ENCODE data around the gene SERP2. TPM values are rescaled to one million over a fixed set of nuclear protein-coding genes. Genes with fewer than 3 reads are reported as not detected.

SERP2 gene
- total RNA-seq, 1 donor = 0.31 TPM

GRCh38 chr13:44422755-44423643, 49.4 kb downstream of the SERP2 start:
- no peaks in the 10 kb centered on the region for H3K9me3 ChIP-seq (ENCODE audit: low read depth, low read length)
- no peak overlapping the region for H3K4me3 ChIP-seq (ENCODE audit: low read length)
- H3K27me3 ChIP-seq (ENCODE audit: insufficient read depth, low read length) = no peaks in the 10 kb centered on the region
- H3K4me1 ChIP-seq (ENCODE audit: insufficient read depth, low read length) = no peaks in the 10 kb centered on the region

- Histone ChIP-seq H3K4me3 (ENCODE audit: low read length) (no peak overlapping the region), H3K9me3 (ENCODE audit: low read depth, low read length) (no peaks in the 10 kb centered on the region), H3K4me1 (ENCODE audit: insufficient read depth, low read length) (no peaks in the 10 kb centered on the region), H3K27me3 (ENCODE audit: insufficient read depth, low read length) (no peaks in the 10 kb centered on the region)
Observed at GRCh38 chr13:44423824-44424223, 50.2 kb downstream of the SERP2 start.

DNA sequence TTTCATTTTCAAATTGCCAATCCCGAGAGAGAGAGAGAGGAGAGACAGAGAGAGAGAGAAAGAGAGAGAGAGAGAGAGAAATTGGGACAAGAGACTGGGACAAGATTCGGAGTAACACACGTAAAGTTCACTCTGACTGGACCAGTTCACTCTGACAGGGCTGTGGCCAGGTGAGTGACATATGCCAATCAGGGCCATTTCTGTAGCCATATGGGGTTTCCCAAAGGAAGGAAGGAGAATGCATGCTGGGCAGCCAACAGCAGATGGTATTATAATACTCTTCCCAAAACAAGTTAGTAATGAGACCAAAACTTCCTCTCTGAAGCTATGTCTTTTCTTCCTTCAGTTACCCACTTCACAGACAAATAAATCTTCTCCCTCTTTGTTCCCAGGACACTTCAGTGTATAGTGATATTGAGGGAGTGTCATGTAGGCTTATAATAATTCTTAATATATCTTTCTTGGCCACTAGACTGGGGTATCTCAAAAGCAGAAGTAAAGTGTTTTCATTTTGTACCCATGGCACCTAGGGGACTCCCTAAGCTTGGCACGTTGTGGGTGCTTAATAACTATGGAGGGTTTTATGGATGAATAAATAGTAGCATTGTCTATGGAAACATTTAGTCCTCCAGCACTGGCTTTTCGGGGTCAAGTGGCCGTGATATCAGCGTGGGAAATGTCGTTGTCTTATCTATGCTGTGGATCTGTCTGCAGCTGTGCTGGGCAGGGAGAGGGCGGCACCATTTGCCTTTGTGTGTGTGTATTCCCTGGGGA, 51.6 kb downstream of the SERP2 start:
- H3K9me3 ChIP-seq (ENCODE audit: low read depth, low read length) = no peaks in the 10 kb centered on the region
- no peaks in the 10 kb centered on the region for H3K4me1 ChIP-seq (ENCODE audit: insufficient read depth, low read length)
- no peaks in the 10 kb centered on the region for H3K27me3 ChIP-seq (ENCODE audit: insufficient read depth, low read length)
- no peak overlapping the region for H3K4me3 ChIP-seq (ENCODE audit: low read length)

GRCh38 chr13:44425815-44426078, 52.1 kb downstream of the SERP2 start:
- Histone ChIP-seq H3K4me1 (ENCODE audit: insufficient read depth, low read length) (no peaks in the 10 kb centered on the region), H3K9me3 (ENCODE audit: low read depth, low read length) (no peaks in the 10 kb centered on the region), H3K4me3 (ENCODE audit: low read length) (no peak overlapping the region), H3K27me3 (ENCODE audit: insufficient read depth, low read length) (no peaks in the 10 kb centered on the region)

DNA sequence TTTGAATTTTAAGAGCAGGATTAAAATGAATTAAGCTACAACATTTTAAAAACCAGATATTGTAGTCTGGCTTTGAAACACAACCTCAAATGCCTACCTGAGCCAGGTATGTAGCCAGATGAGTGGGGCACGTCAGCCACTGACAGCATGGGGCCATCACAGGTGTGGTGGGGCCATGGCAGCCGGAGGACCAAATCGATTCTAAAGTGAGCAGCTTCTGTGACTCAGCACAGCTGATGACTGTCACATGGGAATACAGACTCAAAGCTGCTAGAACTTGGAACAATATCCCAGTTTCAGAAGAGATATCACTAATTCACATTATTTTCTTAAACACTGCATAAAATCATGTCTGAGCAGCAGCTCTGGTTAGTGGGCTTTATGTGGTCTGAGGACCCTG, 52.8 kb downstream of the SERP2 start:
- Histone ChIP-seq H3K4me3 (ENCODE audit: low read length) (no peak overlapping the region), H3K4me1 (ENCODE audit: insufficient read depth, low read length) (no peaks in the 10 kb centered on the region), H3K9me3 (ENCODE audit: low read depth, low read length) (no peaks in the 10 kb centered on the region), H3K27me3 (ENCODE audit: insufficient read depth, low read length) (no peaks in the 10 kb centered on the region)

DNA sequence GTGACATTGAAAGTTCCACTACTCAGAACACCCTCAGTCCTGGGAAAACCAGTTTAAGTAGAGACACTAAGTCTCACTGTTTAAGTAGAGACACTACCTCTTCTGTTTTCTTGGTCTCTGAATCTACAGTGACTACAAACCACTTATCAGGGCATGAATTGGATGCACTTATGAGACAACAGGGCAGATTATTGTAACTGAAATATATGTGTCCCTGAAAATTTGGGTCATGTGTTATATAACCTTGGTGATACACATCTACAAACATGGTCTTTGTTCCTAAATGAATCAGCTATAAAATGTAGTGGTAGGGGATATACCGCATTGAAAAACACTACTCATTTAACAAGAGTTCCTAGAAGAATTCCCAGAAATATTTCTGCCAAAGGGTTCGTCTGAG, 55.7 kb downstream of the SERP2 start:
- no peaks in the 10 kb centered on the region for H3K9me3 ChIP-seq (ENCODE audit: low read depth, low read length)
- H3K4me3 ChIP-seq (ENCODE audit: low read length) = no peak overlapping the region
- no peaks in the 10 kb centered on the region for H3K27me3 ChIP-seq (ENCODE audit: insufficient read depth, low read length)
- no peaks in the 10 kb centered on the region for H3K4me1 ChIP-seq (ENCODE audit: insufficient read depth, low read length)

- Histone ChIP-seq H3K4me1 (ENCODE audit: insufficient read depth, low read length) (peaks cover 9% of the 10 kb centered on the region), H3K9me3 (ENCODE audit: low read depth, low read length) (no peaks in the 10 kb centered on the region), H3K27me3 (ENCODE audit: insufficient read depth, low read length) (peaks cover 3% of the 10 kb centered on the region), H3K4me3 (ENCODE audit: low read length) (no peak overlapping the region)
Observed at GRCh38 chr13:44431150-44431549, 57.5 kb downstream of the SERP2 start.

- H3K27me3 ChIP-seq (ENCODE audit: insufficient read depth, low read length) = peaks cover 6% of the 10 kb centered on the region
- peaks cover 18% of the 10 kb centered on the region for H3K4me1 ChIP-seq (ENCODE audit: insufficient read depth, low read length)
- H3K4me3 ChIP-seq (ENCODE audit: low read length) = no peak overlapping the region
- H3K9me3 ChIP-seq (ENCODE audit: low read depth, low read length) = no peaks in the 10 kb centered on the region
Observed at GRCh38 chr13:44432650-44433049, 59.0 kb downstream of the SERP2 start.

DNA sequence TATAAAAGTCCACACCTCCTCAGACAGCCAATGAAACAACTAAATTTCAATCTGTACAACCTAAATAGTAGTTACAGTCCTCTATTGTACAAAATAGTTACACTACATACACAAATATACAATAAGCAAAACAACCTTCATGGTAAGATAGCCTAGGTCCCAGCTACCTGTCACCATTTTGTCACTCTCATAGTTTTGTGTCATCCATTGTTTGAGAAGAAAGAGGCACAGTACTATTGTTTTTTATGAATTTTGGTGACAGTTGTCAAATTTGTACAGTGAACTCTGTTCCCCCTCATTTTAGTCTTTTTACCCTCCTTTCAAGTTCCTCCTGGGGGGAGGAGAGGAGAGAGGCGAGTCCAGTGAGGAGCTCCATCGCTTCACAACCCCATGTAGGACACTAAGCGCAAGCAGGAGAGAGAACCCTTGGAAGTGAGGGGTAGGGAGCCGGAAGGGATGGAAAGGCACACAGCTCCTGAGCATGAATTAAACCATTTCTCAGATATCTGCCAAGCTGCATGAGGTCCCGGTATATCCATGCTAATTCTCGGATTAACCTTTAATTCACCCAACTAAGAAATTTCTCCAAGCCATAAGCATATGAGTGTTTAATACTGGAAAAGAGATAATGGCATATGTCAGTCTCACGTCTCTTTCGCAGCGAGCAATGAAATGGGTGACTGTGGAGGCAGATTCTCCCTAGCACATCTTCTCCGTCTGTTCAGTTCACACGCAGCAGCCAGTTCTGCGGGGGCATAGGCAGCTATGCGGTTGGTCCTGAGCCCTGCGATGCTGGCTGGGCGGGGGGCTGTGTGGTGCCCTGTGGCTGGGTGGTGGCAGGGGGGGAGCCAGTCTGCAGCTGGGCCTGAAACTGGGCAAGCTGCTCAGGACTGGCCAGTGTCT, 60.5 kb downstream of the SERP2 start:
- peaks cover 6% of the 10 kb centered on the region for H3K27me3 ChIP-seq (ENCODE audit: insufficient read depth, low read length)
- H3K4me1 ChIP-seq (ENCODE audit: insufficient read depth, low read length) = peaks cover 20% of the 10 kb centered on the region
- H3K9me3 ChIP-seq (ENCODE audit: low read depth, low read length) = no peaks in the 10 kb centered on the region
- no peak overlapping the region for H3K4me3 ChIP-seq (ENCODE audit: low read length)

GRCh38 chr13:44434766-44435141, 61.1 kb downstream of the SERP2 start:
- Histone ChIP-seq H3K4me3 (ENCODE audit: low read length) (peak overlapping the region; percentile 41), H3K9me3 (ENCODE audit: low read depth, low read length) (no peaks in the 10 kb centered on the region), H3K27me3 (ENCODE audit: insufficient read depth, low read length) (peaks cover 6% of the 10 kb centered on the region), H3K4me1 (ENCODE audit: insufficient read depth, low read length) (peaks cover 24% of the 10 kb centered on the region)

DNA sequence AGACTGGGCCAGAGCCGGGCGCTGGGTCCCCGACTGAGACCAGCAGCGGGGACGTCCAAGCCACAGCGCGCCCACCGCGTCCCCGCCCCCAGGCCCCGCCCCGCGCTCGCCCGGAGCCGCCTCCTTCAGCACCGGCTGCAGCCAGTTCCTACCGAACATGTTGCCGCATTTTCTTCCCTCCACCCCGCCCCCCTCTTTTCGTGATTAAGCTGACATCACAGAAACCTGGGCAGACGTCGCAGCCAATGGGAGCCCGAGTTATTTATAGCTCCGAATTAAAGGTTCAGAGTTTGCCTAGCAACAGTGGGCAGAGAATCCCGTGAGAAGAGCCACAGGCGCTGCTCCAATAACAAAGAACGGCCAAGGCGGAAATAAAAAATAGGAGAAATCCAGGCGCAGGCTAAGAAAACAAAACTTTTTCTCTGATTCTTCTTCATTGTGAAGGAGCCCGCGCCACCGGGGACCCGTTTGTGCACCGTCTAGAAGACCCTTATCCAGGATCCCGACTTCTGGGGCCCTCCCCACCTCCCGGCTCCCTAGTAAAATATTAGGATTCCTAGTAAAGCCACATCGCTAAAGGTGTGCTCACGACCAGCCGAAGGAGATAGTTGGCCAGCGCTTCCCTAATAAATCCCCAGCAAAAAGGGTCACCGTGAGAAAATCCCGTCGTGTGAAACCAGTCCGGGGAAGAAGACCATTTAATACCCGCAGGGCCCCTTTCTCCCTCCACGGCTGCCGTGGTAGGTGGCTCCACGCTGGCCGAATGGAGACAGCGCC, 61.7 kb downstream of the SERP2 start:
- peaks cover 27% of the 10 kb centered on the region for H3K4me1 ChIP-seq (ENCODE audit: insufficient read depth, low read length)
- H3K4me3 ChIP-seq (ENCODE audit: low read length) = peak overlapping the region; percentile 41
- H3K27me3 ChIP-seq (ENCODE audit: insufficient read depth, low read length) = peaks cover 6% of the 10 kb centered on the region
- H3K9me3 ChIP-seq (ENCODE audit: low read depth, low read length) = no peaks in the 10 kb centered on the region

DNA sequence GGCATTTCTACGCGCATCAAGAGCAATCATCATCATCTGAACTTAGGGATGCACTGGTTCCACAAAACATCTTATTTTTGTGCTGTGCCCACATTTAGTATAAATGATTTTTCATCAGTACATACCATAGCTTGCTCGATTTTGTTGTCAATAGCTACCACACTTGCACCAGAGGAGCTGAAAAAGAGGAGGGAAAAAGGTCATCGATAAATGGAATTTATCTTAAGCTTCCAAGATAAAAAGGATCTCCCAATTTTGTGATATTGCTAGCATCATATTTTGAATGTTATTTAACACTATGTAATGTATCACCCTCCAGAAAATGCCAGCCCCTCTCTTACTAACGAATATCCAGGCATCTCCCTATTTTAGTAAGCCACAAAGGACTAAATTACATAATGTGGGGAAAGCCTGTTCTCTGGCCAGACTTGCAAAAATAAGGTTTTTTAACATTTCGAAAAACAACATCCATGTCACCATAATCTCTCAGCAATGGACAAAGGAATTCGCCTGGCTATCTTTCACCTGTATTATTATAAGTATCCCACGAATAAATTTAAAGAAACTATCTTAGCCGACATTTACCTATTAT, 62.4 kb downstream of the SERP2 start:
- H3K27me3 ChIP-seq (ENCODE audit: insufficient read depth, low read length) = peaks cover 6% of the 10 kb centered on the region
- H3K4me3 ChIP-seq (ENCODE audit: low read length) = peak overlapping the region; percentile 41
- peaks cover 27% of the 10 kb centered on the region for H3K4me1 ChIP-seq (ENCODE audit: insufficient read depth, low read length)
- no peaks in the 10 kb centered on the region for H3K9me3 ChIP-seq (ENCODE audit: low read depth, low read length)

- H3K4me3 ChIP-seq (ENCODE audit: low read length) = peak overlapping the region; percentile 41
- peaks cover 27% of the 10 kb centered on the region for H3K4me1 ChIP-seq (ENCODE audit: insufficient read depth, low read length)
- peaks cover 6% of the 10 kb centered on the region for H3K27me3 ChIP-seq (ENCODE audit: insufficient read depth, low read length)
- H3K9me3 ChIP-seq (ENCODE audit: low read depth, low read length) = no peaks in the 10 kb centered on the region
Observed at GRCh38 chr13:44436589-44437337, 63.1 kb downstream of the SERP2 start.
